Thyroid gland (tissue), 4 donors: ENCODE results near the gene MTUS2.

ENCODE experiments used
- CTCF ChIP-seq, 6 experiments: fragments of 200-600 bp in 3 of 6; fragments of 450-650 bp in 3 of 6; sonication (generic) in 3 of 6; IDR thresholded peaks; one replicate each; pipeline ENCODE4 v1.5.1; 2016 to 2019; ENCODE audit warnings: antibody characterized with exemption in 6 of 6, mild to moderate bottlenecking in 2 of 6, inconsistent platforms in 1 of 6, moderate library complexity in 1 of 6
- POLR2A ChIP-seq, 2 donors: fragments of 450-650 bp; IDR thresholded peaks; one replicate each; pipeline ENCODE4 v1.6.1; 2017; ENCODE audit warnings: antibody characterized with exemption in 2 of 2, mild to moderate bottlenecking in 2 of 2, moderate library complexity in 1 of 2

GRCh38 chr13:28958441-28958840, 138.3 kb downstream of the MTUS2 start:
- TF ChIP-seq CTCF (IDR thresholded peaks at IDR 0.05), result no peak
- no peak for TF ChIP-seq POLR2A (IDR thresholded peaks at IDR 0.05)
